Stimulated activated CD4-positive, alpha-beta T cell treated with anti-CD3 and anti-CD28 coated beads, Interleukin-12 subunit alpha, Interleukin-12 subunit beta, amount 100 ng/mL, for 24 hours (primary cell): ENCODE measurements around the gene ZNF597.
"Not testable (repeated sequence)": the region's sequence is repeated elsewhere in the genome, so short reads cannot be mapped to it uniquely, and the experiment has no call there.

Experiments
- DNase-seq, 2 experiments: peaks; one replicate each; pipeline ENCODE4 v3.0.0-alpha.2; 2020; ENCODE audit warnings: low read depth in 2 of 2

The ZNF597 gene

GRCh38 chr16:3475604-3476375 is 32.5 kb upstream of the ZNF597 start:
- no peak for DNase-seq

DNA sequence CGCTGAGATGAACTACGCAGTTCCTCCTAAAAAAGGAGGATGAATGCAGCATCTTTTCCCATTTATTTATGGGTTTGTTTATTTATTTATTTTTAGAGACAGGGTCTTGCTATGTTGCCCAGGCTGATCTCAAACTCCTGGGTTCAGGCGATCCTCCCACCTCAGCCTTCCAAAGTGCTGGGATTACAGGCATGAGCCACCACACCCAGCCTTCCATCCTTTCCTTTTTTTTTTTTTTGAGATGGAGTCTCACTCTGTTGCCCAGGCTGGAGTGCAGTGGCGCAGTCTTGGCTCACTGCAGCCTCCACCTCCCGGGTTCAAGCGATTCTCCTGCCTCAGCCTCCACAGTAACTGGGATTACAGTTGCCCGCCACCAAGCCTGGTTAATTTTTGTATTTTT is 31.6 kb upstream of the ZNF597 start:
- DNase-seq: not testable (repeated sequence)

- DNase-seq: no peak
Observed at GRCh38 chr16:3474136-3474779, 31.0 kb upstream of the ZNF597 start.

- DNase-seq: not testable (repeated sequence)
Observed at GRCh38 chr16:3473596-3473943, 30.3 kb upstream of the ZNF597 start.

DNA sequence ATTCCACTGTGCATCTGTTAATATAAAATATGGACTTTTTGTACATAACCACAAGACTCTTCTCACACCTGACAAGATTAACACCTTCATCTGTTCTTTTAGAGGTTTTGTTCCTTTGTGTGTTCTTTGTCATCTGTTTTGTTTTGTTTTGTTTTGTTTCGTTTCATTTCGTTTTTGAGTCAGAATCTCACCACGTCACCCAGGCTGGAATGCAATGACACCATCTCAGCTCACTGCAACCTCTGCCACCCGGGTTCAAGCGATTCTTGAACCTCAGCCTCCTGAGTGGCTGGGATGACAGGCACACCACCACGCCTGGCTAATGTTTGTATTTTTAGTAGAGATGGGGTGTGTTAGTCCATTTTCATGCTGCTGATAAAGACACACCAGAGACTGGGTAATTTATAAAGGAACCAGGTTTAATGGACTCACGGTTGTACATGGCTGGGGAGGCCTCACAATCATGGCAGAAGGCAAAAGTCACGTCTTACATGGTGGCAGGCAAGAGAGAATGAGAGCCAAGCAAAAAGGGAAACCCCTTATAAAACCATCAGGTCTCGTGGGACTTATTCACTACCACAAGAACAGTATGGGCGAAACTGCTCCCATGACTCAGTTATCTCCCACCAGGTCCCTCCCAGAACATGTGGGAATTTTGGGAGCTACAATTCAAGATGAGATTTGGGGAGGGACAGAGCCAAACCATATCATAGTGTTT is 29.7 kb upstream of the ZNF597 start:
- DNase-seq: no peak

DNA sequence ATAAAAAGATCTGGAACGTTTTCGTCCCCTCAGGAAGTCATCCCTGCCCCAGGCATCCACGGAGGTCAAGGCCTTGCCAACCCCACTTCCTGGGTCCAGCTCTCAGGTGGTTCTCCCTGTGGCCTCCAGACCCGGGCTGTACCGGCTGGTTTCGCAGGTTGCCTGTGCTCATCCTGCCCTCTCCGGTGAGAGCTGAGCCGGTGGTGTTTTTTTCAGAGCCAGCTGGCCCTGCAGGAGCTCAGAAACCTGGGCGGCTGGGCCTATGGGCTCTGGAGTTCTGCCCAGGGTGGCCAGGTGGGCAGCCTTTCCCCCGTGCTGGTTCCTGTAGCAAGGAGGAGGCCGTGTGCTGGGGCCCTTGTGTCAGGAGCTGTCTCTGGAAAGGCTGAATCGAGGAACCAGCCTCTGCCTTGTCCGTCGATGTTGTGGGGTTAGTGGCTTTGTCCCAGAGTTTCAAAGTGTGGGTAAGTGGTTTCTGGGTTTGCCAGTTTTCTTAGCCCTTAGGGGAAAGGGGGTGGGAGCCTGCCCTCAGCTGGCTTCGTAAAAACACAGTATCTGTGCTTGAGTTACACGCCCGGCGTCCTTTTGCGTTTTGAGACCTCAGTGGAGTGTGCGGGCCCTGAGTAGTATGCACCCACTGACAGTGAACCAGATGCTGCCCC is 28.3 kb upstream of the ZNF597 start:
- DNase-seq: no peak

GRCh38 chr16:3470723-3471122 is 27.4 kb upstream of the ZNF597 start:
- DNase-seq: no peak

DNA sequence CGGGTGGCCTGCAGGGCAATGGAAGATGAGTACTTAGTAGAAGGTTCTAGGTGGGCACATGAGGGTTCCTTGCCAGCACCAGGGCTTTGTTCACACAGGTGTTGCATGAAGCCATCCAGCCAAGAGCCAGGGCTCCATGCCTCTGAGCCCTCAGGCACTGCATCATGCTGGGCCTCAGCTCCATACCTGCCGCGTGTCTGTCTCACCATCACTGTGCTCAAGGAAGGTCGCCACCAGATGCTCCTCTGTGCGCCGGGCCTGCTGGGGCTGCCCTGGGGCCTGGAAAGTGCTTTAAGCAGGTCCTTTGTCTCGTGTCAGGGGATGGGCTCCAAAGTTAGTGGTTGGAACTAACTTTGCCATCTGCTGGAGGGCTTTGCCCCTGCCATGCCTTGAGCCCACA is 26.4 kb upstream of the ZNF597 start:
- no peak for DNase-seq

DNA sequence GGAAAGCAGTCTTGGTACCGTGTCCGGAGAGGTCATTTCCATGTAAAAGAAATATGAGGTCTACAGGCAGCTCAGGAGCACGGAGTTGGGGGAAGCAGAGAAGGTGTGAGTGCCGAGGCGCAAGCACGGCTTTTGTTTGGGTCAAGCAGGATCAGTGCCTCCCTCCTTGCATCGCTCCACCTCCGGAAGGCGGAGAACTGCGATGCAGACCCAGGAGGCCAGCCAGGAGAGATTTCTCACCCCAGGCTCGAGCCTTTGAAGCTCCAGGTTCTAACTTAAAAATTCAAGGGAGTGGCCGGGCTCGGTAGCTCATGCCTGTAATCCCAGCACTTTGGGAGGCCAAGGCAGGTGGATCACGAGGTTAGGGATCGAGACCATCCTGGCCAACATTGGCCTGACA is 25.2 kb upstream of the ZNF597 start:
- no peak for DNase-seq

GRCh38 chr16:3467921-3468320 is 24.6 kb upstream of the ZNF597 start:
- DNase-seq: no peak

DNA sequence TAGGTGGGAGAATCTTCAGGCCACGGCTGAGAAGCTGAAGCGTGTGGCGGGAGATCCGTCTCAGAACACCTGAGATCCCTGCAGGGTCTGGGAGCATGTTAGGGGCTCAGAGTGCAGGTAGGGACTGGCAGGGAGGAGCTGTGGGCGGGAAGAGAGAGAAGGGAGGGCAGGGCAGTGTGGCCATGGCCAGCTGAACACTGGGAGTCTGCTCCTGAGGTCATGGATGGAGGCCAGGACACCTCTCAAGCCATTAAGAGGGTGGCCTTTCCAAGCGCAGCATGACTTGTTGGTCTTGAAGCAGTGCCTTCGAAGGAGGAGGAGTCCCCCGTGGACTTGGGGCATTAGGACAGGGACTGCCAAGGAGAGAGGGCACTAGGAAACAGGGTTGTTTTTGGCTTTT is 23.9 kb upstream of the ZNF597 start:
- DNase-seq: no peak

GRCh38 chr16:3465911-3466584 is 22.7 kb upstream of the ZNF597 start:
- DNase-seq: no peak

DNA sequence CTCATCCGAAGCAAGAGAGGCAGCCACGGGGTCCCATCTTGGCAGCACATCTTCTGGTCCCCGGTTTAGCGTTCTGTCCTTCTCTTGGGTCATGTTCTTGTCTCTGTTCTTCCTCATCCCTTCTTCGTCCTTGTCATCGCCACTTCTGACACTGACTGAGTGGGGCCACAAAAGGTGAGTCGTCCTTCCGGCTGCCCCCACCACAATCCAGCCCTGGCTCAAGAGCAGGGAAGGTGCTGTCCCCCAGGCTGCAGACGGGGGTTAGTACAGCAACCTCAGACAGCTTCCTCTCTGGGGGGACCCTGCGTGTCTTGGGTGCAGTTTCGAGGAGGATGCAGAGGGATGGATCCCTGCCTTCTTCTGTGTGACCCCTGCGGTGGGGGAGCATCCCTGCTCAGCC is 22.0 kb upstream of the ZNF597 start:
- no peak for DNase-seq

DNA sequence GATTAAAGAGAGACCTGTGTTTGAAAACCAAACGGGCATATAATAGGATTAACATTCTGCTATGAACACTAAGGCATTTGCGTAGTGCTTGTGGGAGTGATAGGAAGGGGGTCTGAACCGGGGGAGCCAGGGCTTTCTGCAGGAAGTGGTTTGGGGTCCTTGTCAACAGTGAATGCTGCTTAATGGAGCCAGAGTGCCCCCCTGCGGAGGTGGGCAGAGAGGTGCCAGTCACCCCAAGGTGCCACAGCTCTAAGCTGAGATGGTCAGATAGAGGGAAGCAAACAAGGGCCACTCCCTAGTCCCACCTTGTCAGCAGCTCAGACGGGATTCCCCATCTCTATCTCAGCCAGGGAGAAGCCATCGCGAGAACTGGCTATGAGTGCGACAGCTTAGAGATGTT is 17.8 kb upstream of the ZNF597 start:
- no peak for DNase-seq

DNA sequence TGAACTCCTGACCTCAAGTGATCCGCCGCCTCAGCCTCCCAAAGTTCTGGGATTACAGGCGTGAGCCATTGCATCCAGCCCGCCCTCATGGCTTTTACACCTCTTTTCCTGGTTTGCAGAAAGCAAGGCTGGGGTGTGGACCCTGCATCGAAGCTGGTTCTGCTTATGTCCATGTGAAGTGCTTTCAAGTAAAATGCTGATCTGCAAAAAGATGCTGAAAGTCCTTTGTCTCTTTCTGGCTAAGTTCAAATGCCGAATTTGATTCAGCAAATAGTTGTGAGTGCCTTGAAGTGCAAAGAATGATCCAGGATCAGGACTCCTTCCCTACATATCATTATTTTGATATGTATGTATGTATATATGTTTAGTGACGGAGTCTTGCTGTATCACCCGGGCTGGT is 17.3 kb upstream of the ZNF597 start:
- DNase-seq: no peak

DNA sequence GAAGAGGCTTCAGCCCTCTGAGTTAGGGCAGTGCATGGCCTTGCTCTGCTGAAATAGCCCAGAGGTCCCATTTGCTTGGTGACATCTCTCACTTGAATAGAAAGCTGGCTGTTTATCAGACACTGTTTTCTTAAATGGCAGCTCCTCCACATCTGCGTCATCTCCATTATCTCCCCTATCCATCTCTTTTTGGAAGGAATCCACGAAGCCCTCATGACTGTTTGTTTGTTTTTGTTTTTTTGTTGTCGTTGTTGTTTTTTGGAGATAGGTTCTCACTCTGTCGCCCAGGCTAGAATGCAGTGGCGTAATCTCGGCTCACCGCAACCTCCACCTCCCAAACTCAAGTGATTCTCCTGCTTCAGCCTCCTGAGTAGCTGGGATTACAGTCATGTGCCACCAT is 16.8 kb upstream of the ZNF597 start:
- no peak for DNase-seq

- no peak for DNase-seq
Observed at GRCh38 chr16:3459401-3460090, 16.2 kb upstream of the ZNF597 start.

- no peak for DNase-seq
Observed at GRCh38 chr16:3458852-3459361, 15.6 kb upstream of the ZNF597 start.

DNA sequence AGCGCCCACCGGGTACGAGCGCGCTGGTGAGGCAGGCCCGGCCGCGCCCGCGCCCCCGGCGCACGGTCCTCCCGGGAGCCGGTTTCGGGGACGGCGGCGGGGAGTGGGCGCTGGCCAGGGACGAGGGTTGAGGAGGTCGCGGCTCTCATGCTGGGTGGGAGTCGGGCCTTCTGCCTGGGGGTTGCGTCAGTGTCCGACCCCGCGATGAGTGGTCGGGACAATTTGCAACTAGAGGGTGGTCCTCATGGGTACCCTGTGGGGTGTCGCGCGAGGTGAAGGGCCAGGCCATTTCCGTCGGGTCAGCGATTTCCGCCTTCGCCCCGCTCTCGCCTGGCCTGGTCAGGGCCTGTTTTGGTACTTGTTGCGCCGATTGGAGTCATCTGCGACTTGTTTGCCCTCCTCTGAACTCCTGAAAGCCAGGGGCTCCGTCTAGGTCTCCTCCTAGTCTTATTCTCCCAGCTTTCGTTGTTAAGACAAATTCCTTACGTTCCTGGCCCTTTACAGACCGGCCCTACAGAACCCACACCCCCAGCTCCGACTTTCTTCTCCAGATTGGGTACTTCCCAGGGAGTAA is 15.1 kb upstream of the ZNF597 start:
- DNase-seq: no peak

DNA sequence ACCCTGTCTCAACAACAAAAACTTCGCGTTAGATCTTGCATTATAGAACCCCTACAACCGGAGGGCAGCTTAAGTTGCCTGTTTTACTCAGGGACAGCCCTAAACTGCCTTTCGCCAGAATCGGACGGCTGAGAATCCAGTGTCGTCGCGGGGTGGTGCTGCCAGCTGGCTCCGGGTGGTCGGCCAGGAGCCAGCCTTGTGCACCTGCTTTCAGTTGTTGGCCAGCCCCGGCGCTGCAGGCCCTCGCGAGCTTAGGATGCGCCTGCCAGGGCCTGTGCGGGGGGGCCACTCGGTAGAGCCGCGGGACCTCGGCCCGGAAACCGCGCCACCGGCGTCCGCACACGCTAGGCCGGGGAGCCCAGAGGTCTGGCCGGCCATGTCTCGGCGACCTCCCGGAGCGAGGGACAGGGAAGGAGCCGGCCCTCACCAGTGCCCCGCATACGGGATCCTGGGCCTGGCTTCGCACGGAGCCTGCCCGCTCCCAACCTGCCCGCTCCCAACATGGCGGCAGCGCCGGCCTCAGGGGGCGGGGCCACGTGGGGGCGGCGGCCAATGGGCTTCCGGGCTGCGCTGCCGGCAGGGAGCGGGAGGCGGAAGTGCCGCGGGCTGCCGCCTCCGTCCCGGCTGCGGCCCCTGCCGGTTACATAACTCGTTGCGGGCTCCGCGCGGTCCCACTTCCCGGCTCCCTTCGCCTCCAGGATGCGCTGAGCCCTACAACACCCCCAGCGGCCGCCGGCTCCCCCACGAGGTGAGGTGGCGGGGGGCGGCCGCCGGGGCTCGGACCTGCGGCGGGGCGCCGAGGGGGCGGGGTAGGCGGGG is 14.3 kb upstream of the ZNF597 start:
- DNase-seq: peak; percentile 69 to 84
